ENCODE data around the gene OLFML1. TPM values are rescaled to one million over a fixed set of nuclear protein-coding genes. Genes with fewer than 3 reads are reported as not detected.
A peak's percentile ranks its signal among the peaks of the same experiment; 100 is the strongest.

Gene OLFML1
- total and polyA plus RNA-seq, 10 of the 15 experiments (the other 5 are each of a cell fraction or from before 2014, with no cell fraction given), result 0.04 to 0.71 (median 0.21) TPM; not detected in 6

- TF ChIP-seq HDAC6 (IDR thresholded peaks at IDR 0.05; ENCODE audit: unreplicated experiment), result no peak
- no peak for TF ChIP-seq BMI1 (IDR thresholded peaks at IDR 0.05; ENCODE audit: borderline replicate concordance)
- TF ChIP-seq MEF2B (IDR thresholded peaks at IDR 0.05; ENCODE audit: partially characterized antibody, poor library complexity, severe bottlenecking), result peak; percentile 37
- TF ChIP-seq ATF2 (IDR thresholded peaks at IDR 0.05; ENCODE audit: low read length), result no peak
- TF ChIP-seq ESRRA (IDR thresholded peaks at IDR 0.05; ENCODE audit: low read length), result no peak
- TF ChIP-seq SREBF1 (IDR thresholded peaks at IDR 0.05; ENCODE audit: low read length), result no peak
- TF ChIP-seq JUNB (IDR thresholded peaks at IDR 0.05), result peak; percentile 70
- no peak for TF ChIP-seq NRF1 (conservative IDR thresholded peaks at IDR 0.05; ENCODE audit: low read depth, low read length)
- TF ChIP-seq SUPT20H (IDR thresholded peaks at IDR 0.05; ENCODE audit: borderline replicate concordance, control insufficient read depth, low read depth, low read length), result no peak
- TF ChIP-seq SRF (IDR thresholded peaks at IDR 0.05; ENCODE audit: low read depth in 2 of 2, low read length in 2 of 2), result no peak
- no peak for TF ChIP-seq NFXL1 (IDR thresholded peaks at IDR 0.05; ENCODE audit: borderline replicate concordance)
- TF ChIP-seq STAT3 (IDR thresholded peaks at IDR 0.05; ENCODE audit: low read depth, low read length), result no peak
- TF ChIP-seq PRDM15 (CRISPR knock-in tag; IDR thresholded peaks at IDR 0.05), result no peak
- no peak for TF ChIP-seq RBBP5 (conservative IDR thresholded peaks at IDR 0.05)
- peak; percentile 96 for TF ChIP-seq EED (IDR thresholded peaks at IDR 0.05; ENCODE audit: low read depth)
- peak; percentile 34 for TF ChIP-seq SP1 (IDR thresholded peaks at IDR 0.05; ENCODE audit: low read depth, low read length)
- peak; percentile 22; the same call in 1 of the 2 replicates for TF ChIP-seq CREM (IDR thresholded peaks at IDR 0.05; ENCODE audit: low read depth)
- TF ChIP-seq ZBTB4 (CRISPR knock-in tag; IDR thresholded peaks at IDR 0.05), result no peak
- 0 out of 2 replicates have a peak, but pooled peaks have one; percentile 35 for TF ChIP-seq BCL11A (IDR thresholded peaks at IDR 0.05; ENCODE audit: low read depth, low read length)
- TF ChIP-seq IKZF2 (IDR thresholded peaks at IDR 0.05), result peak; percentile 73 to 75
- no peak for TF ChIP-seq TCF12 (IDR thresholded peaks at IDR 0.05; ENCODE audit: low read depth, low read length)
- TF ChIP-seq ZSCAN29 (IDR thresholded peaks at IDR 0.05), result no peak
- no peak for TF ChIP-seq CEBPB (IDR thresholded peaks at IDR 0.05; ENCODE audit: borderline replicate concordance in 1 of 2, low read depth in 2 of 2, low read length in 2 of 2)
- TF ChIP-seq CBX3 (IDR thresholded peaks at IDR 0.05; ENCODE audit: borderline replicate concordance, low read depth), result no peak
- TF ChIP-seq MYB (IDR thresholded peaks at IDR 0.05; ENCODE audit: borderline replicate concordance, low read depth, low read length), result no peak
These were observed 48.7 kb downstream of the OLFML1 start (continued) for GRCh38 chr11:7534042-7534378.
